ENCODE measurements around the gene PLLP.

PLLP gene

GRCh38 chr16:57264950-57265371 is 19.5 kb downstream of the PLLP start:
- H3K4me3 ChIP-seq (ENCODE audit: low read depth, low read length) = no peak overlapping the region
- TF ChIP-seq CTCF (IDR thresholded peaks at IDR 0.05; ENCODE audit: low read depth, low read length) = no peak

GRCh38 chr16:57264381-57264780 is 20.1 kb downstream of the PLLP start:
- H3K4me3 ChIP-seq (ENCODE audit: low read depth, low read length) = no peak overlapping the region
- TF ChIP-seq CTCF (IDR thresholded peaks at IDR 0.05; ENCODE audit: low read depth, low read length) = no peak

- TF ChIP-seq CTCF (IDR thresholded peaks at IDR 0.05; ENCODE audit: low read depth, low read length) = no peak
- H3K4me3 ChIP-seq (ENCODE audit: low read depth, low read length) = no peak overlapping the region
Measured at GRCh38 chr16:57263541-57264351, 20.7 kb downstream of the PLLP start.

- no peak for TF ChIP-seq CTCF (IDR thresholded peaks at IDR 0.05; ENCODE audit: low read depth, low read length)
- H3K4me3 ChIP-seq (ENCODE audit: low read depth, low read length) = no peak overlapping the region
Measured at GRCh38 chr16:57262841-57263540, 21.5 kb downstream of the PLLP start.

GRCh38 chr16:57261806-57262205 is 22.7 kb downstream of the PLLP start:
- no peak overlapping the region for H3K4me3 ChIP-seq (ENCODE audit: low read depth, low read length)
- TF ChIP-seq CTCF (IDR thresholded peaks at IDR 0.05; ENCODE audit: low read depth, low read length) = no peak

GRCh38 chr16:57260294-57260929 is 24.1 kb downstream of the PLLP start:
- no peak for TF ChIP-seq CTCF (IDR thresholded peaks at IDR 0.05; ENCODE audit: low read depth, low read length)

More at GRCh38 chr16:57260294-57260929, 24.1 kb downstream of the PLLP start:
- H3K4me3 ChIP-seq (ENCODE audit: low read depth, low read length) = peak overlapping the region; percentile 15
